ENCODE data around the gene BBS4.

DNA sequence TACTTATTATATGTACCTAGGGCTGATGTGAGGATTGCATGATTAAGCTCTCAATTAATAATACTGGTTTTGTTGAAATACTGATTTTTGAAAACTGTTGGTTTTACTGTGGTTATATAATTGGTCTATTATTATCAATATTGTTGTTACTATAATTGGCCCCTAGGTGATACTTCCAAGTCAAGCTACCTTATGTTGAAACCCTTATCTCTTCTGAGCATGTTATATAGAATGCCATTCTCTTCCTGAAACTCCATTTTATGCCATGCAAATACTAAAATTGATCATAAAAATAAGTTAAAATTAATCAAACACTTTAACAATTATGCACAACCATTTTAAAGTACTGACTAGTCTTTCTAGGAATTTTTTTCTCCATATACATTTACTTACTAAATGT, 46.1 kb downstream of the BBS4 start:
- TF ChIP-seq, protein P1, sequence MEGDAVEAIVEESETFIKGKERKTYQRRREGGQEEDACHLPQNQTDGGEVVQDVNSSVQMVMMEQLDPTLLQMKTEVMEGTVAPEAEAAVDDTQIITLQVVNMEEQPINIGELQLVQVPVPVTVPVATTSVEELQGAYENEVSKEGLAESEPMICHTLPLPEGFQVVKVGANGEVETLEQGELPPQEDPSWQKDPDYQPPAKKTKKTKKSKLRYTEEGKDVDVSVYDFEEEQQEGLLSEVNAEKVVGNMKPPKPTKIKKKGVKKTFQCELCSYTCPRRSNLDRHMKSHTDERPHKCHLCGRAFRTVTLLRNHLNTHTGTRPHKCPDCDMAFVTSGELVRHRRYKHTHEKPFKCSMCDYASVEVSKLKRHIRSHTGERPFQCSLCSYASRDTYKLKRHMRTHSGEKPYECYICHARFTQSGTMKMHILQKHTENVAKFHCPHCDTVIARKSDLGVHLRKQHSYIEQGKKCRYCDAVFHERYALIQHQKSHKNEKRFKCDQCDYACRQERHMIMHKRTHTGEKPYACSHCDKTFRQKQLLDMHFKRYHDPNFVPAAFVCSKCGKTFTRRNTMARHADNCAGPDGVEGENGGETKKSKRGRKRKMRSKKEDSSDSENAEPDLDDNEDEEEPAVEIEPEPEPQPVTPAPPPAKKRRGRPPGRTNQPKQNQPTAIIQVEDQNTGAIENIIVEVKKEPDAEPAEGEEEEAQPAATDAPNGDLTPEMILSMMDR (IDR thresholded peaks at IDR 0.05) = no peak
- no peak for TF ChIP-seq POLR2A (IDR thresholded peaks at IDR 0.05)
